Measurements from ENCODE around the gene TIMP3. TPM values are rescaled to one million over a fixed set of nuclear protein-coding genes. Genes with fewer than 3 reads are reported as not detected.

The TIMP3 gene
- total RNA-seq, 1 experiment from 2014 or later = 0.87 TPM

DNA sequence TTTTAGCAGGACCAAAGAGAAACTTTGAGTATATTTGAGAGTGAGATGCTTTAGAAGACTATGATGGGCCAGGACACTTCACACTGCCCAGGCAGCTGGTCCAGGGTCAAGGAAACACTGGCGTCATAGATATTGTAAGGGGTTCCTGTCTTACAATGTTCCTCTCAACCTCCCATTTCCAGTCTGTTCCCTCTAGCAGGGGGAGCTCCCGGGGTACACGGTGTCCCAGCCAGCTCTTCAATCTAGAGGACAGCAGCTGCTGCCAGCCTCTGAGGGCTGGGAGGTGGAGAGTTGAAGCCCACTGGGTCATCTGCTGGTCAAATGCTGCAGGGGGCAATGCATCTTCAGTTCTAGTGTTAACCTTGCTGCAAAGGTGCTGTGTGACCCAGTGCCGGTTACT lies 40.7 kb upstream of the TIMP3 start:
- H2BK15ac ChIP-seq (ENCODE audit: low read depth, low read length) = no peak overlapping the region
- H2BK5ac ChIP-seq (ENCODE audit: insufficient read length, low read length) = no peak overlapping the region
- no CpG with 5 or more reads among the region's 4 CpGs for WGBS (ENCODE audit: extremely low coverage, insufficient read length, low lambda C conversion rate)
- no peak overlapping the region for H2AFZ ChIP-seq (ENCODE audit: low read length)
- Mint-ChIP-seq H3K27ac (no peak overlapping the region), H3K36me3 (ENCODE audit: insufficient read depth in 1 of 3, low read depth in 3 of 3) (peaks cover 0 to 16% (median 3%) of the 10 kb centered on the region in 3 experiments; a peak in 4 of 7 replicates), H3K9me3 (no peaks in the 10 kb centered on the region), H3K27me3 (ENCODE audit: low read depth) (no peaks in the 10 kb centered on the region), H3K4me3 (no peak overlapping the region), H3K4me1 (peaks cover 11% of the 10 kb centered on the region in 2 experiments)
- no peak overlapping the region for H3T11ph ChIP-seq (ENCODE audit: low read length)
- no peak overlapping the region for H2AK5ac ChIP-seq (ENCODE audit: insufficient read length, low read length)
- no peak overlapping the region for H3K27ac ChIP-seq (ENCODE audit: insufficient read length, low read depth, low read length)
- no peaks in the 10 kb centered on the region for H3K79me1 ChIP-seq (ENCODE audit: insufficient read depth, low read depth, low read length, poor library complexity, severe bottlenecking)
- no peak overlapping the region for H3K18ac ChIP-seq (ENCODE audit: insufficient read length, low read depth, low read length)
- H3K9ac ChIP-seq (ENCODE audit: extremely low read depth, insufficient read length, low read length) = no peak overlapping the region
- H4K5ac ChIP-seq (ENCODE audit: insufficient read length, low read depth, low read length) = no peak overlapping the region
- TF ChIP-seq, protein P1, sequence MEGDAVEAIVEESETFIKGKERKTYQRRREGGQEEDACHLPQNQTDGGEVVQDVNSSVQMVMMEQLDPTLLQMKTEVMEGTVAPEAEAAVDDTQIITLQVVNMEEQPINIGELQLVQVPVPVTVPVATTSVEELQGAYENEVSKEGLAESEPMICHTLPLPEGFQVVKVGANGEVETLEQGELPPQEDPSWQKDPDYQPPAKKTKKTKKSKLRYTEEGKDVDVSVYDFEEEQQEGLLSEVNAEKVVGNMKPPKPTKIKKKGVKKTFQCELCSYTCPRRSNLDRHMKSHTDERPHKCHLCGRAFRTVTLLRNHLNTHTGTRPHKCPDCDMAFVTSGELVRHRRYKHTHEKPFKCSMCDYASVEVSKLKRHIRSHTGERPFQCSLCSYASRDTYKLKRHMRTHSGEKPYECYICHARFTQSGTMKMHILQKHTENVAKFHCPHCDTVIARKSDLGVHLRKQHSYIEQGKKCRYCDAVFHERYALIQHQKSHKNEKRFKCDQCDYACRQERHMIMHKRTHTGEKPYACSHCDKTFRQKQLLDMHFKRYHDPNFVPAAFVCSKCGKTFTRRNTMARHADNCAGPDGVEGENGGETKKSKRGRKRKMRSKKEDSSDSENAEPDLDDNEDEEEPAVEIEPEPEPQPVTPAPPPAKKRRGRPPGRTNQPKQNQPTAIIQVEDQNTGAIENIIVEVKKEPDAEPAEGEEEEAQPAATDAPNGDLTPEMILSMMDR (conservative IDR thresholded peaks at IDR 0.05) = no peak
- H2BK120ac ChIP-seq (ENCODE audit: low read depth, low read length, poor library complexity, severe bottlenecking) = no peak overlapping the region
- no peaks in the 10 kb centered on the region for H3K79me2 ChIP-seq (ENCODE audit: insufficient read depth, low read length)
- no peaks in the 10 kb centered on the region for H4K20me1 ChIP-seq (ENCODE audit: control insufficient read depth, insufficient read depth, insufficient read length)
- no peak overlapping the region for H3K4me2 ChIP-seq (ENCODE audit: insufficient read depth, insufficient read length, low read length)
- no peak overlapping the region for H2BK20ac ChIP-seq (ENCODE audit: low read depth, low read length, poor library complexity, severe bottlenecking)
- H3K14ac ChIP-seq (ENCODE audit: insufficient read depth, low read length) = no peak overlapping the region
- H2BK12ac ChIP-seq (ENCODE audit: insufficient read length, low read depth, low read length) = no peak overlapping the region
- H3K9me3 ChIP-seq (ENCODE audit: control insufficient read depth, low read depth, low read length) = no peaks in the 10 kb centered on the region
- no peak overlapping the region for H4K91ac ChIP-seq (ENCODE audit: insufficient read length, low read depth, low read length)
- H3K23ac ChIP-seq (ENCODE audit: insufficient read length, low read depth, low read length) = no peak overlapping the region
- no peak overlapping the region for H4K8ac ChIP-seq (replicated peaks; ENCODE audit: insufficient read length, low read depth, low read length)
- no peaks in the 10 kb centered on the region for H3K23me2 ChIP-seq (ENCODE audit: insufficient read length, low read depth, low read length, poor library complexity, severe bottlenecking)
- H3K4ac ChIP-seq (ENCODE audit: low read depth, low read length) = no peak overlapping the region
- no peak overlapping the region for H3K56ac ChIP-seq (ENCODE audit: insufficient read length, low read depth, low read length)
- DNase-seq = no peak
- peaks cover 10% of the 10 kb centered on the region; the same call in 1 of the 2 replicates for H3K4me1 ChIP-seq (ENCODE audit: insufficient read depth, low read length)
- no peaks in the 10 kb centered on the region for H3K27me3 ChIP-seq (ENCODE audit: insufficient read depth, low read length)
